GM11168 (cell line): ENCODE results near the gene TSPAN14.
"Not testable (repeated sequence)": the region's sequence is repeated elsewhere in the genome, so short reads cannot be mapped to it uniquely, and the experiment has no call there.

ENCODE experiments used
- in situ Hi-C: fragments of 300-500 bp; cut with MboI; formaldehyde crosslinking; loops from one replicate; pipeline ENCODE4 v1.12.0; 2022; ENCODE audit warnings: low sequenced_read_pairs; ENCODE audit not compliant: unreplicated experiment

The TSPAN14 gene

GRCh38 chr10:80466724-80467326, 12.7 kb downstream of the TSPAN14 start:
- in situ Hi-C loops, result no loop called here

- in situ Hi-C loops, result no loop called here
Measured at GRCh38 chr10:80468002-80468401, 13.9 kb downstream of the TSPAN14 start.

- in situ Hi-C loops, result no loop called here
Measured at GRCh38 chr10:80468806-80469421, 14.8 kb downstream of the TSPAN14 start.

GRCh38 chr10:80470266-80470665, 16.2 kb downstream of the TSPAN14 start:
- in situ Hi-C loops, result no loop called here

- in situ Hi-C loops, result no loop called here
Measured at GRCh38 chr10:80471001-80471400, 16.9 kb downstream of the TSPAN14 start.

GRCh38 chr10:80471715-80472233, 17.7 kb downstream of the TSPAN14 start:
- in situ Hi-C loops, result no loop called here

GRCh38 chr10:80472234-80473095, 18.4 kb downstream of the TSPAN14 start:
- in situ Hi-C loops, result no loop called here

GRCh38 chr10:80473096-80473657, 19.1 kb downstream of the TSPAN14 start:
- in situ Hi-C loops, result no loop called here

- in situ Hi-C loops, result no loop called here
Measured at GRCh38 chr10:80473692-80474596, 19.8 kb downstream of the TSPAN14 start.

GRCh38 chr10:80474597-80474910, 20.4 kb downstream of the TSPAN14 start:
- in situ Hi-C loops, result no loop called here

- in situ Hi-C loops, result no loop called here
Measured at GRCh38 chr10:80474941-80475340, 20.8 kb downstream of the TSPAN14 start.

- in situ Hi-C loops, result not testable (repeated sequence)
Measured at GRCh38 chr10:80475641-80476040, 21.5 kb downstream of the TSPAN14 start.

- in situ Hi-C loops, result no loop called here
Measured at GRCh38 chr10:80476685-80477084, 22.6 kb downstream of the TSPAN14 start.

- in situ Hi-C loops, result no loop called here
Measured at GRCh38 chr10:80477813-80478212, 23.7 kb downstream of the TSPAN14 start.

- in situ Hi-C loops, result not testable (repeated sequence)
Measured at GRCh38 chr10:80480373-80480772, 26.3 kb downstream of the TSPAN14 start.

- in situ Hi-C loops, result no loop called here
Measured at GRCh38 chr10:80480852-80481251, 26.7 kb downstream of the TSPAN14 start.

- in situ Hi-C loops, result no loop called here
Measured at GRCh38 chr10:80484243-80484642, 30.1 kb downstream of the TSPAN14 start.

- in situ Hi-C loops, result no loop called here
Measured at GRCh38 chr10:80484676-80485075, 30.6 kb downstream of the TSPAN14 start.

GRCh38 chr10:80485076-80485945, 31.2 kb downstream of the TSPAN14 start:
- in situ Hi-C loops, result no loop called here
